A673 (cell line): ENCODE results near the gene ERICH4. TPM values are rescaled to one million over a fixed set of nuclear protein-coding genes. Genes with fewer than 3 reads are reported as not detected.
"Not testable (repeated sequence)": the region's sequence is repeated elsewhere in the genome, so short reads cannot be mapped to it uniquely, and the experiment has no call there.

Source experiments
- BruUV-seq: library from RNA; stranded (reverse); fragments of 400-500 nt; replicated peaks from 2 replicates; lab custom pipeline; 2021; lab: Mats Ljungman, UMichigan
- CTCF ChIA-PET: fragments of 300-600 bp; sonication (Branson Sonifier 250); formaldehyde crosslinking; loops from one replicate; lab custom pipeline; 2022; ENCODE audit warnings: antibody characterized with exemption; lab: Charles Lee
- POLR2A ChIA-PET: fragments of 300-600 bp; sonication (Branson Sonifier 250); formaldehyde crosslinking; loops from one replicate; lab custom pipeline; 2022; ENCODE audit warnings: antibody characterized with exemption; ENCODE audit not compliant: low non-redundant PET; lab: Charles Lee
- DNase-seq: peaks from one replicate; pipeline ENCODE4 v3.0.0-alpha.2; 2015; ENCODE audit warnings: low spot score
- H3K27ac ChIP-seq: fragments of 200-600 bp; sonication (generic); 2 replicates; pipeline ENCODE4 v1.5.1; 2016; ENCODE audit warnings: mixed run types, low read depth, mild to moderate bottlenecking, mixed read lengths, antibody characterized with exemption, low read length; ENCODE audit not compliant: poor library complexity, severe bottlenecking
- H3K27me3 ChIP-seq: fragments of 200-600 bp; sonication (generic); replicated peaks from 2 replicates; pipeline ENCODE4 v1.6.1; 2017; ENCODE audit warnings: mixed run types, low read depth, mild to moderate bottlenecking, mixed read lengths, antibody characterized with exemption, low read length; ENCODE audit not compliant: insufficient read depth, poor library complexity
- H3K36me3 ChIP-seq: fragments of 200-600 bp; sonication (generic); 2 replicates; pipeline ENCODE4 v1.6.1; 2016; ENCODE audit warnings: mixed run types, mild to moderate bottlenecking, mixed read lengths, antibody characterized with exemption, low read length; ENCODE audit not compliant: insufficient read depth, poor library complexity, severe bottlenecking
- H3K4me1 ChIP-seq: fragments of 200-600 bp; sonication (generic); 2 replicates; pipeline ENCODE4 v1.6.1; 2017; ENCODE audit warnings: mixed run types, mild to moderate bottlenecking, mixed read lengths, antibody characterized with exemption, low read length; ENCODE audit not compliant: insufficient read depth, poor library complexity, severe bottlenecking
- H3K4me3 ChIP-seq: fragments of 200-600 bp; sonication (generic); 2 replicates; pipeline ENCODE4 v1.5.1; 2016; ENCODE audit warnings: low read depth, mixed run types, mild to moderate bottlenecking, mixed read lengths, low read length; ENCODE audit not compliant: poor library complexity, severe bottlenecking
- H3K9me3 ChIP-seq: fragments of 200-600 bp; sonication (generic); 2 replicates; pipeline ENCODE4 v1.6.1; 2016; ENCODE audit warnings: mixed run types, low read depth, mild to moderate bottlenecking, mixed read lengths, antibody characterized with exemption, low read length; ENCODE audit not compliant: poor library complexity, severe bottlenecking
- EZH2 ChIP-seq: fragments of 200-600 bp; sonication (generic); IDR thresholded peaks from 2 replicates; pipeline ENCODE4 v1.6.1; 2017; ENCODE audit warnings: borderline replicate concordance, low read depth, mild to moderate bottlenecking, mixed read lengths, antibody characterized with exemption, low read length; ENCODE audit not compliant: poor library complexity, severe bottlenecking
- intact Hi-C: fragments of 100-400 bp; cut with micrococcal nuclease; formaldehyde crosslinking; loops from one replicate; pipeline ENCODE4 v1.10.0; 2022; ENCODE audit not compliant: unreplicated experiment
- total RNA-seq: library from RNA; stranded (reverse); gene quantifications from 2 replicates; pipeline ENCODE4 v1.2.3, GENCODE V29; 2021
- TF ChIP-seq, protein P1 (sequence below): fragments of 300-800, 200-600 bp; sonication (generic); conservative IDR thresholded peaks from 2 replicates; pipeline ENCODE4 v1.5.1; 2017; ENCODE audit warnings: low read depth, mild to moderate bottlenecking, antibody characterized with exemption, low read length, moderate library complexity, mixed read lengths

Gene ERICH4
- total RNA-seq, 1 experiment from 2014 or later: not detected

DNA sequence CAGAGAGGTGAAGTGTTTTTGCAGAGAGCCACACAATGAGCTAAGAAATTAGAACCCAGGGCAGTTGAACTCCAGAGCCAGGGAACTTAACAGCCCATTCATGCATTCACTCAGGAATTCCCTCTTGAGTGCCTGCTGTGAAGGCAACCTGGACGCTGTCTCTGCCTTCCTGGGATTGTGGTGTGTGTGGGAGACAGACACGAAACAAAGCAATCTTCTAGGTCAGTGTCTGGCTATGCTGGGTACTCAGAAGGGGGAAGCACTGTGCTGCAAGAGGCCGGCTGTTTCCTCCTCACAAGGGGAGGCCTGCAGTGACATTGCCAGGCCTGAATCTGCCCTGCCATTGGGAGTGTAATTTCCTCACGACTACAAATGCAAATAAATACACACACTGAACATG, 35.7 kb upstream of the ERICH4 start:
- DNase-seq: no peak
- H3K27ac ChIP-seq: no peak overlapping the region
- POLR2A ChIA-PET: no interaction called here
- no peaks in the 10 kb centered on the region for H3K9me3 ChIP-seq
- H3K4me1 ChIP-seq: no peaks in the 10 kb centered on the region
- no peak overlapping the region for H3K4me3 ChIP-seq
- BruUV-seq: no TSS peak
- H3K27me3 ChIP-seq: no peaks in the 10 kb centered on the region
- no peak for TF ChIP-seq EZH2
- TF ChIP-seq, protein P1, sequence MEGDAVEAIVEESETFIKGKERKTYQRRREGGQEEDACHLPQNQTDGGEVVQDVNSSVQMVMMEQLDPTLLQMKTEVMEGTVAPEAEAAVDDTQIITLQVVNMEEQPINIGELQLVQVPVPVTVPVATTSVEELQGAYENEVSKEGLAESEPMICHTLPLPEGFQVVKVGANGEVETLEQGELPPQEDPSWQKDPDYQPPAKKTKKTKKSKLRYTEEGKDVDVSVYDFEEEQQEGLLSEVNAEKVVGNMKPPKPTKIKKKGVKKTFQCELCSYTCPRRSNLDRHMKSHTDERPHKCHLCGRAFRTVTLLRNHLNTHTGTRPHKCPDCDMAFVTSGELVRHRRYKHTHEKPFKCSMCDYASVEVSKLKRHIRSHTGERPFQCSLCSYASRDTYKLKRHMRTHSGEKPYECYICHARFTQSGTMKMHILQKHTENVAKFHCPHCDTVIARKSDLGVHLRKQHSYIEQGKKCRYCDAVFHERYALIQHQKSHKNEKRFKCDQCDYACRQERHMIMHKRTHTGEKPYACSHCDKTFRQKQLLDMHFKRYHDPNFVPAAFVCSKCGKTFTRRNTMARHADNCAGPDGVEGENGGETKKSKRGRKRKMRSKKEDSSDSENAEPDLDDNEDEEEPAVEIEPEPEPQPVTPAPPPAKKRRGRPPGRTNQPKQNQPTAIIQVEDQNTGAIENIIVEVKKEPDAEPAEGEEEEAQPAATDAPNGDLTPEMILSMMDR: no peak
- intact Hi-C loops: no loop called here
- CTCF ChIA-PET: no interaction called here
- H3K36me3 ChIP-seq: no peaks in the 10 kb centered on the region

DNA sequence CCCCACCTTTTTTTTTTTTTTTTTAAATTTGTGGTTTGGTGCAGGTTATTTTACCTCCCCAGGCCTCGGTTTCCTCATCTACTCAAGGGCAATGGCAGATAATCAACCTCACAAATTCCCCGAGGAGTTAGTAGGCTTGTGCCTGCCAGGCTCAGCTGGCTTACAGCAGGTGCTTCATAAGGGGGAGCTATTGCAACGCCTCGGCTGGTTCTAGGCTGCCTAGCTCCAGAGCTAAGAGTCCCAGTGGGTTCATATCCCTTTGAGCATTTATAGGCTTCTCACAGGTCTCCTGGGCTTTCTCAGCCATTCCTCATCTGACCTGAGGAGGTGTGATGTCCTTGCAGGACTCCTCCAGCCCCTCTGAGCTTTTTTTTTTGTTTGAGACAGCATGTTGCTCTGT, 34.7 kb upstream of the ERICH4 start:
- DNase-seq: no peak
- Histone ChIP-seq H3K9me3 (no peaks in the 10 kb centered on the region), H3K4me3 (no peak overlapping the region), H3K4me1 (no peaks in the 10 kb centered on the region), H3K36me3 (no peaks in the 10 kb centered on the region), H3K27me3 (no peaks in the 10 kb centered on the region), H3K27ac (no peak overlapping the region)
- TF ChIP-seq EZH2: no peak
- TF ChIP-seq, protein P1: peak; percentile 25; the same call in 1 of the 2 replicates
- intact Hi-C loops: no loop called here
- ChIA-PET POLR2A (interaction anchor here (0.7 kb wide), 1 partner anchor 66 kb away, joined by 9 read pairs; no protein-coding TSS in a partner anchor), CTCF (no interaction called here)
- no TSS peak for BruUV-seq

DNA sequence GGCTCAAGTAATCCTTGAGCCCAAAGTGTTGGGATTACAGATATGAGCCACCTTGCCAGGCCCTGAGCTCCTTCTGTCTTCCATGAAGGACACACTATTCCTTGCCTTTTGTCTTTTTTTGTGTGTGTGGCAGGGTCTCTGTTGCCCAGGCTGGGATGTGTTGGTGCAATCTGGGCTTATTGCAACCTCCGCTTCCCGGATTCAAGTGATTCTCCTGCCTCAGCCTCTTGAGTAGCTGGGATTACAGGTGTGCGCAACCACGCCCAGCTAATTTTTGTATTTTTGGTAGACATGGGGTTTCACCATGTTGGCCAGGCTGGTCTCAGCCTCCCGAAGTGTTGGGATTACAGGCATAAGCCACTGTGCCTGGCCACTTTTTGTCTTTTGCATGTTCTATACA, 34.1 kb upstream of the ERICH4 start:
- H3K4me1 ChIP-seq, H3K27me3 ChIP-seq, H3K27ac ChIP-seq, intact Hi-C loops, DNase-seq, BruUV-seq, CTCF ChIA-PET, H3K9me3 ChIP-seq, H3K36me3 ChIP-seq, H3K4me3 ChIP-seq: not testable (repeated sequence)
- POLR2A ChIA-PET: interaction anchor here (0.7 kb wide), 1 partner anchor 67 kb away, joined by 9 read pairs; no protein-coding TSS in a partner anchor

DNA sequence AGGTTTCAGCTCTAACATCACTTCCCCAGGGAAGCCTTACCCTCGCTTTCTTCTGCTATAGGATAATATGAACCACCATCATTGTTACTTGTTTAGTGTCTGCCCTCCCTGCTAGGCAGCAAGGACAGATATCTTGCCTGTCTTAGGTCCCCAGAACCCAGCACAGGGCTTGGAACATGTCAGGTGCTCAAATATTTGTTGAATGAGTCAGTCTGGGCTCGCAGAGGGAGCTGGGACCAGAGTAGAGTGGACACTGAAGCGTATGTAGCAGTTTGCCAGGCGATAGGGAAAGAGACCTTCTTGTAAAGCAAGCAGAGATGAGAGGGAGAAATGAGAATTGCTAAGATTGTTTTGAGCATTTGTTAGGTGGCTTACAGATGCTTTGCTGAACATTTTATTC, 33.7 kb upstream of the ERICH4 start:
- ChIA-PET POLR2A (no interaction called here), CTCF (no interaction called here)
- no TSS peak for BruUV-seq
- Histone ChIP-seq H3K4me3 (no peak overlapping the region), H3K27me3 (no peaks in the 10 kb centered on the region), H3K36me3 (no peaks in the 10 kb centered on the region), H3K4me1 (no peaks in the 10 kb centered on the region), H3K9me3 (no peaks in the 10 kb centered on the region), H3K27ac (no peak overlapping the region)
- intact Hi-C loops: no loop called here
- DNase-seq: no peak
- no peak for TF ChIP-seq EZH2
- TF ChIP-seq, protein P1: no peak
